Ascending aorta (tissue), 2 donors: ENCODE data around the gene ANKRD9. TPM values are rescaled to one million over a fixed set of nuclear protein-coding genes. Genes with fewer than 3 reads are reported as not detected.
"Not testable (repeated sequence)": the region's sequence is repeated elsewhere in the genome, so short reads cannot be mapped to it uniquely, and the experiment has no call there.

Source experiments
- DNase-seq, 2 donors: peaks; one replicate each; pipeline ENCODE4 v3.0.0-alpha.2; 2019; ENCODE audit warnings: low spot score in 2 of 2
- H3K27ac ChIP-seq, 2 donors: fragments of 200-600 bp; sonication (generic); one replicate each; pipeline ENCODE4 v1.5.1; 2016 to 2017; ENCODE audit warnings: mild to moderate bottlenecking in 1 of 2
- H3K27me3 ChIP-seq: fragments of 200-600 bp; sonication (generic); one replicate; pipeline ENCODE4 v1.5.1; 2017
- H3K36me3 ChIP-seq, 2 donors: fragments of 200-600 bp; sonication (generic); one replicate each; pipeline ENCODE4 v1.5.1; 2016
- H3K4me1 ChIP-seq, 2 donors: fragments of 200-600 bp; sonication (generic); one replicate each; pipeline ENCODE4 v1.5.1; 2016 to 2017; ENCODE audit warnings: mild to moderate bottlenecking in 1 of 2
- H3K4me3 ChIP-seq, 2 donors: fragments of 200-600 bp; sonication (generic); one replicate each; pipeline ENCODE4 v1.5.1; 2016 to 2017; ENCODE audit warnings: mild to moderate bottlenecking in 1 of 2
- H3K9me3 ChIP-seq, 2 donors: fragments of 200-600 bp; sonication (generic); one replicate each; pipeline ENCODE4 v1.5.1; 2016
- CTCF ChIP-seq, 3 experiments: fragments of 200-600 bp in 2 of 3; fragments of 450-650 bp in 1 of 3; sonication (generic) in 2 of 3; IDR thresholded peaks; one replicate each; pipeline ENCODE4 v1.5.1; 2016 to 2019; ENCODE audit warnings: antibody characterized with exemption in 3 of 3, mild to moderate bottlenecking in 1 of 3, moderate library complexity in 1 of 3
- intact Hi-C: fragments of 100-400 bp; cut with DNase I; formaldehyde crosslinking; loops from one replicate; pipeline ENCODE4 v1.15.1; 2023
- total RNA-seq: library from RNA; depleted of rRNA; stranded (reverse); fragments of >200 nt; gene quantifications from one replicate; pipeline ENCODE4 v1.1.0, GENCODE V29; 2016

Gene ANKRD9
- total RNA-seq, 1 donor from 2014 or later: 118 TPM

- Histone ChIP-seq H3K4me1 (no peaks in the 10 kb centered on the region), H3K36me3 (no peaks in the 10 kb centered on the region), H3K27ac (no peak overlapping the region), H3K27me3 (peaks cover 20% of the 10 kb centered on the region), H3K9me3 (no peaks in the 10 kb centered on the region), H3K4me3 (peak overlapping the region in 1 of 2 donors; percentile 43)
- no peak for DNase-seq
- TF ChIP-seq CTCF (IDR thresholded peaks at IDR 0.05): no peak
- intact Hi-C loops: no loop called here
Measured at GRCh38 chr14:102544747-102545460, 35.3 kb upstream of the ANKRD9 start.

- intact Hi-C loops: no loop called here
- no peak for TF ChIP-seq CTCF (IDR thresholded peaks at IDR 0.05)
- DNase-seq: no peak
- peaks cover 20% of the 10 kb centered on the region for H3K27me3 ChIP-seq
- no peak overlapping the region for H3K27ac ChIP-seq
- peak overlapping the region in 1 of 2 donors; percentile 43 for H3K4me3 ChIP-seq
- H3K4me1 ChIP-seq: no peaks in the 10 kb centered on the region
- no peaks in the 10 kb centered on the region for H3K9me3 ChIP-seq
- no peaks in the 10 kb centered on the region for H3K36me3 ChIP-seq
Measured at GRCh38 chr14:102544046-102544746, 34.6 kb upstream of the ANKRD9 start.

- H3K27me3 ChIP-seq: peaks cover 20% of the 10 kb centered on the region
- H3K27ac ChIP-seq: no peak overlapping the region
- intact Hi-C loops: no loop called here
- DNase-seq: no peak
- H3K4me3 ChIP-seq: no peak overlapping the region
- no peaks in the 10 kb centered on the region for H3K36me3 ChIP-seq
- no peaks in the 10 kb centered on the region for H3K9me3 ChIP-seq
- no peaks in the 10 kb centered on the region for H3K4me1 ChIP-seq
- TF ChIP-seq CTCF (IDR thresholded peaks at IDR 0.05): no peak
Measured at GRCh38 chr14:102541771-102542170, 32.2 kb upstream of the ANKRD9 start.

- H3K27me3 ChIP-seq: peaks cover 20% of the 10 kb centered on the region
- H3K4me3 ChIP-seq, H3K27ac ChIP-seq, H3K4me1 ChIP-seq, H3K9me3 ChIP-seq, H3K36me3 ChIP-seq, DNase-seq, intact Hi-C loops: not testable (repeated sequence)
Measured at GRCh38 chr14:102541029-102541491, 31.5 kb upstream of the ANKRD9 start.

- H3K27me3 ChIP-seq: peaks cover 16% of the 10 kb centered on the region
- H3K9me3 ChIP-seq: no peaks in the 10 kb centered on the region
- no peaks in the 10 kb centered on the region for H3K4me1 ChIP-seq
- TF ChIP-seq CTCF (IDR thresholded peaks at IDR 0.05): no peak
- DNase-seq: no peak
- H3K27ac ChIP-seq: no peak overlapping the region
- no peaks in the 10 kb centered on the region for H3K36me3 ChIP-seq
- no peak overlapping the region for H3K4me3 ChIP-seq
- intact Hi-C loops: no loop called here
Measured at GRCh38 chr14:102540315-102541028, 30.9 kb upstream of the ANKRD9 start.
